ENCODE results near the gene TCF3. TPM values are rescaled to one million over a fixed set of nuclear protein-coding genes. Genes with fewer than 3 reads are reported as not detected.
A peak's percentile ranks its signal among the peaks of the same experiment; 100 is the strongest.

The TCF3 gene
- 108 TPM for polyA plus RNA-seq (2013, experiment 1 of 2)
- 111 TPM for polyA plus RNA-seq (2013, experiment 2 of 2)

- H3K4ac ChIP-seq (ENCODE audit: low read depth in 1 of 2, low read length in 2 of 2) = peak within 1 kb of the TSS; percentile 98 to 100
- H3K27ac ChIP-seq (ENCODE audit: low read length, poor library complexity, severe bottlenecking) = peak within 1 kb of the TSS; percentile 91
- no peak within 1 kb of the TSS for H2AK5ac ChIP-seq (ENCODE audit: low read length, severe bottlenecking)
- H3K14ac ChIP-seq (ENCODE audit: low read length in 2 of 2) = peak within 1 kb of the TSS; percentile 90 to 99
- H3K23ac ChIP-seq (ENCODE audit: low read length in 2 of 2) = peak within 1 kb of the TSS; percentile 29 to 81
- H3K9ac ChIP-seq (ENCODE audit: low read length) = peak within 1 kb of the TSS; percentile 98
- H3K9me3 ChIP-seq (ENCODE audit: control insufficient read depth, low read length) = no peaks in the 10 kb centered on the region
- peak; percentile 99 for DNase-seq
- peak within 1 kb of the TSS; percentile 100 for H4K91ac ChIP-seq (ENCODE audit: low read length)
- H3K4me1 ChIP-seq (ENCODE audit: control insufficient read depth, insufficient read depth, low read depth, low read length) = peaks cover 45% of the 10 kb centered on the region
- H3K27me3 ChIP-seq (ENCODE audit: control insufficient read depth in 1 of 2, insufficient read depth in 1 of 2, low read length in 2 of 2) = peaks cover 0 to 3% of the 10 kb centered on the region in 2 experiments
- peak within 1 kb of the TSS; percentile 100 for H2BK5ac ChIP-seq (ENCODE audit: low read depth, low read length, poor library complexity, severe bottlenecking)
- peak within 1 kb of the TSS; percentile 88 for H3K4me2 ChIP-seq (ENCODE audit: low read length, poor library complexity, severe bottlenecking)
- H2BK120ac ChIP-seq (ENCODE audit: low read depth, low read length) = peak within 1 kb of the TSS; percentile 100
- peak within 1 kb of the TSS; percentile 98 to 100 for H3K18ac ChIP-seq (ENCODE audit: low read depth in 1 of 2, low read length in 2 of 2)
- H3K4me3 ChIP-seq (ENCODE audit: insufficient read depth in 1 of 2, low read depth in 1 of 2, low read length in 2 of 2) = peak within 1 kb of the TSS; percentile 81 to 82
- peaks cover 10 to 21% of the 10 kb centered on the region in 2 experiments for H3K36me3 ChIP-seq (ENCODE audit: control insufficient read depth in 1 of 2, insufficient read depth in 2 of 2, low read depth in 1 of 2, low read length in 2 of 2)
- peak within 1 kb of the TSS; percentile 98 for H2BK12ac ChIP-seq (ENCODE audit: low read length in 2 of 2)
- H2BK15ac ChIP-seq (ENCODE audit: low read depth, poor library complexity, severe bottlenecking) = peak within 1 kb of the TSS; percentile 99
- H4K8ac ChIP-seq (ENCODE audit: low read length) = peak within 1 kb of the TSS; percentile 100
- peak within 1 kb of the TSS; percentile 83 for H2AFZ ChIP-seq (ENCODE audit: low read depth, low read length)
- WGBS = under 1% methylated on average over 74 of the region's 107 CpGs
- peaks cover 9% of the 10 kb centered on the region for H3K79me1 ChIP-seq (replicated peaks; ENCODE audit: low read length, poor library complexity, severe bottlenecking)
Measured at GRCh38 chr19:1652471-1653299, at the start of gene TCF3. TCF3 (minus strand) TSS chr19:1652615; CDS start chr19:1650248, 2,367 bp downstream.

DNA sequence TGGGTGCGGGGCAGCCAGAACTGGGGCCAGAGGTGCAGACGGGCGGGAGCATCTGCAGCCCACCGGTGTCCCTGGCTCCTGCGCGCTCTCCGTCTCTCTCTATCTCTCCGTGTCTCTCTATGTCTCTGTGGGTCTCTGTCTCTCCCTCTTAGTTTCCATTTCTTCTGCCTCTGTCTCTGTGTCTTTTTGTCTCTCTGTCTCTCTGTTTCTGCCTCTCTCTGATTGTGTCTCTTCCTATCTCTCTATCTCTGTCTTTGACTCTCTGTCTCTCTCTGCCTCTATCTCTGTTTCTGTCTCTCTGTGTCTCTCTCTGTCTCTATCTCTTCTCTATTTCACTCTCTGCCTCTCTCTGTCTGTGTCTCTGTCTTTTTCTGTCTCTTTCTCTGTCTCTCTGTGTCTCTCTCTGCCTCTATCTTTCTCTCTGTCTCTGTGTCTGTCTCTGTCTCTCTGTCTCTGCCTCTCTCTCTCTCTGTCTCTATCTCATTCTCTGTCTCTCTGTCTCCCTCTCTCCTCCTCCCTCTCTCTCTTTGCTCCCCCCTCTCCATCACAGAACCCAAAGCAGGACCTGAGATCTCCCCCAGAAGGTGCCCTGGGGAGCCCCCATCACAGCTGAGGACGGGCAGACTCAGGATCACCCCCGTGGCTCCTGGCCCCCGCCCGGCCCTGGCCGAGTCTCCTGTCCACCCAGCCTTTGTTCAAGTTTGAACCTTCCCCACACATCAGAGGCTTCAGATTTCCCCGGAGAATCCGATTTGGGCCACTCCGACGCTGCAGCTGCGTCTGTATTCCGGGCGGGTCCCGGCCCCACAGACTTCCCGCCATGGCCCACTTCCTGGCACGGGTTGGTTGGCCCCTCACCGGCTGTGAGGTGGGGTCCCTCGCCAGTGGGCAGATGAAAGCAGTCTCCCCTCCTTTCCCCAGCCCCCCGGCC, 48.6 kb upstream of the TCF3 start:
- Histone ChIP-seq H3K27me3 (ENCODE audit: control insufficient read depth in 1 of 2, insufficient read depth in 1 of 2, low read length in 2 of 2) (peaks cover 16 to 30% of the 10 kb centered on the region in 2 experiments), H3K4me1 (ENCODE audit: control insufficient read depth, insufficient read depth, low read depth, low read length) (no peaks in the 10 kb centered on the region), H3K79me1 (replicated peaks; ENCODE audit: low read length, poor library complexity, severe bottlenecking) (no peaks in the 10 kb centered on the region), H3K23ac (ENCODE audit: low read length in 2 of 2) (no peak overlapping the region), H2BK15ac (ENCODE audit: low read depth, poor library complexity, severe bottlenecking) (no peak overlapping the region), H3K4me3 (ENCODE audit: insufficient read depth in 1 of 2, low read depth in 1 of 2, low read length in 2 of 2) (no peak overlapping the region), H3K18ac (ENCODE audit: low read depth in 1 of 2, low read length in 2 of 2) (no peak overlapping the region), H3K36me3 (ENCODE audit: control insufficient read depth in 1 of 2, insufficient read depth in 2 of 2, low read depth in 1 of 2, low read length in 2 of 2) (no peaks in the 10 kb centered on the region), H4K8ac (ENCODE audit: low read length) (no peak overlapping the region), H4K91ac (ENCODE audit: low read length) (no peak overlapping the region), H3K4ac (ENCODE audit: low read depth in 1 of 2, low read length in 2 of 2) (no peak overlapping the region), H3K9me3 (ENCODE audit: control insufficient read depth, low read length) (peaks cover 13% of the 10 kb centered on the region), H2AFZ (ENCODE audit: low read depth, low read length) (no peak overlapping the region), H3K9ac (ENCODE audit: low read length) (no peak overlapping the region), H2BK5ac (ENCODE audit: low read depth, low read length, poor library complexity, severe bottlenecking) (no peak overlapping the region), H3K27ac (ENCODE audit: low read length, poor library complexity, severe bottlenecking) (no peak overlapping the region), H2BK12ac (ENCODE audit: low read length in 2 of 2) (no peak overlapping the region), H3K4me2 (ENCODE audit: low read length, poor library complexity, severe bottlenecking) (no peak overlapping the region), H2BK120ac (ENCODE audit: low read depth, low read length) (no peak overlapping the region), H2AK5ac (ENCODE audit: low read length, severe bottlenecking) (no peak overlapping the region), H3K14ac (ENCODE audit: low read length in 2 of 2) (no peak overlapping the region)
- no peak for DNase-seq
- WGBS = 66% methylated on average over 26 of the region's 26 CpGs

GRCh38 chr19:1699998-1700732, 47.8 kb upstream of the TCF3 start:
- Histone ChIP-seq H4K91ac (ENCODE audit: low read length) (no peak overlapping the region), H3K9me3 (ENCODE audit: control insufficient read depth, low read length) (peaks cover 13% of the 10 kb centered on the region), H3K4me2 (ENCODE audit: low read length, poor library complexity, severe bottlenecking) (no peak overlapping the region), H3K4ac (ENCODE audit: low read depth in 1 of 2, low read length in 2 of 2) (no peak overlapping the region), H2BK12ac (ENCODE audit: low read length in 2 of 2) (no peak overlapping the region), H3K4me1 (ENCODE audit: control insufficient read depth, insufficient read depth, low read depth, low read length) (no peaks in the 10 kb centered on the region), H3K18ac (ENCODE audit: low read depth in 1 of 2, low read length in 2 of 2) (no peak overlapping the region), H2BK15ac (ENCODE audit: low read depth, poor library complexity, severe bottlenecking) (no peak overlapping the region), H2BK120ac (ENCODE audit: low read depth, low read length) (no peak overlapping the region), H2AFZ (ENCODE audit: low read depth, low read length) (no peak overlapping the region), H3K23ac (ENCODE audit: low read length in 2 of 2) (no peak overlapping the region), H3K36me3 (ENCODE audit: control insufficient read depth in 1 of 2, insufficient read depth in 2 of 2, low read depth in 1 of 2, low read length in 2 of 2) (no peaks in the 10 kb centered on the region), H3K4me3 (ENCODE audit: insufficient read depth in 1 of 2, low read depth in 1 of 2, low read length in 2 of 2) (no peak overlapping the region), H3K27me3 (ENCODE audit: control insufficient read depth in 1 of 2, insufficient read depth in 1 of 2, low read length in 2 of 2) (peaks cover 16 to 29% of the 10 kb centered on the region in 2 experiments), H3K79me1 (replicated peaks; ENCODE audit: low read length, poor library complexity, severe bottlenecking) (no peaks in the 10 kb centered on the region), H4K8ac (ENCODE audit: low read length) (no peak overlapping the region), H3K27ac (ENCODE audit: low read length, poor library complexity, severe bottlenecking) (no peak overlapping the region), H3K14ac (ENCODE audit: low read length in 2 of 2) (no peak overlapping the region), H2AK5ac (ENCODE audit: low read length, severe bottlenecking) (no peak overlapping the region), H2BK5ac (ENCODE audit: low read depth, low read length, poor library complexity, severe bottlenecking) (no peak overlapping the region), H3K9ac (ENCODE audit: low read length) (no peak overlapping the region)
- DNase-seq = no peak
- 86% methylated on average over 31 of the region's 31 CpGs for WGBS

All from mesenchymal stem cell (in vitro differentiated cells and primary cell).